Measurements from ENCODE around the gene CMIP.

- TF ChIP-seq POLR2AphosphoS5 (IDR thresholded peaks at IDR 0.05), result no peak
- TF ChIP-seq, protein P1, sequence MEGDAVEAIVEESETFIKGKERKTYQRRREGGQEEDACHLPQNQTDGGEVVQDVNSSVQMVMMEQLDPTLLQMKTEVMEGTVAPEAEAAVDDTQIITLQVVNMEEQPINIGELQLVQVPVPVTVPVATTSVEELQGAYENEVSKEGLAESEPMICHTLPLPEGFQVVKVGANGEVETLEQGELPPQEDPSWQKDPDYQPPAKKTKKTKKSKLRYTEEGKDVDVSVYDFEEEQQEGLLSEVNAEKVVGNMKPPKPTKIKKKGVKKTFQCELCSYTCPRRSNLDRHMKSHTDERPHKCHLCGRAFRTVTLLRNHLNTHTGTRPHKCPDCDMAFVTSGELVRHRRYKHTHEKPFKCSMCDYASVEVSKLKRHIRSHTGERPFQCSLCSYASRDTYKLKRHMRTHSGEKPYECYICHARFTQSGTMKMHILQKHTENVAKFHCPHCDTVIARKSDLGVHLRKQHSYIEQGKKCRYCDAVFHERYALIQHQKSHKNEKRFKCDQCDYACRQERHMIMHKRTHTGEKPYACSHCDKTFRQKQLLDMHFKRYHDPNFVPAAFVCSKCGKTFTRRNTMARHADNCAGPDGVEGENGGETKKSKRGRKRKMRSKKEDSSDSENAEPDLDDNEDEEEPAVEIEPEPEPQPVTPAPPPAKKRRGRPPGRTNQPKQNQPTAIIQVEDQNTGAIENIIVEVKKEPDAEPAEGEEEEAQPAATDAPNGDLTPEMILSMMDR (IDR thresholded peaks at IDR 0.05), result no peak
- TF ChIP-seq EP300 (IDR thresholded peaks at IDR 0.05), result no peak
These were observed 8.2 kb upstream of the CMIP start for GRCh38 chr16:81436386-81436785.

Measured in sigmoid colon (tissue), 4 donors.